GM11168 (cell line): ENCODE measurements around the gene ERMARD.

Experiments used
- in situ Hi-C: fragments of 300-500 bp; cut with MboI; formaldehyde crosslinking; loops from one replicate; pipeline ENCODE4 v1.12.0; 2022; ENCODE audit warnings: low sequenced_read_pairs; ENCODE audit not compliant: unreplicated experiment

Gene ERMARD

GRCh38 chr6:169751242-169752073 is at the start of gene ERMARD, which contains the start of gene DYNLT2:
TSS of gene ERMARD (plus strand) at chr6:169751622. CDS start at chr6:169751658, 36 bp downstream.
TSS of gene DYNLT2 (minus strand) at chr6:169751572. CDS start at chr6:169751458, 114 bp downstream.
- in situ Hi-C loops: no loop called here

- in situ Hi-C loops: no loop called here
Measured at GRCh38 chr6:169701954-169702839, 49.2 kb upstream of the ERMARD start, which contains the start of the genes C6orf120 and WDR27. TSS of gene C6orf120 (plus strand) at chr6:169702126. CDS start at chr6:169702460, 334 bp downstream. TSS of gene WDR27 (minus strand) at chr6:169702029. CDS start at chr6:169689005, 13,024 bp downstream.

- in situ Hi-C loops: no loop called here
Measured at GRCh38 chr6:169702840-169703246, 48.6 kb upstream of the ERMARD start.

- in situ Hi-C loops: no loop called here
Measured at GRCh38 chr6:169707772-169708171, 43.6 kb upstream of the ERMARD start.

GRCh38 chr6:169709293-169709692 is 42.1 kb upstream of the ERMARD start:
- in situ Hi-C loops: no loop called here

GRCh38 chr6:169710009-169710408 is 41.4 kb upstream of the ERMARD start:
- in situ Hi-C loops: loop anchor here (10.0 kb wide), 1 partner anchor 155 kb away; no protein-coding TSS in a partner anchor

- in situ Hi-C loops: loop anchor here (10.0 kb wide), 1 partner anchor 159 kb away; no protein-coding TSS in a partner anchor
Measured at GRCh38 chr6:169714178-169714577, 37.2 kb upstream of the ERMARD start.

GRCh38 chr6:169714595-169714994 is 36.8 kb upstream of the ERMARD start:
- in situ Hi-C loops: loop anchor here (10.0 kb wide), 1 partner anchor 160 kb away; no protein-coding TSS in a partner anchor

- in situ Hi-C loops: loop anchor here (10.0 kb wide), 1 partner anchor 164 kb away; no protein-coding TSS in a partner anchor
Measured at GRCh38 chr6:169719117-169719516, 32.3 kb upstream of the ERMARD start.

- in situ Hi-C loops: no loop called here
Measured at GRCh38 chr6:169720207-169720855, 31.1 kb upstream of the ERMARD start.

GRCh38 chr6:169722362-169723199 is 28.8 kb upstream of the ERMARD start:
- in situ Hi-C loops: no loop called here

GRCh38 chr6:169723200-169723909 is 28.1 kb upstream of the ERMARD start:
- in situ Hi-C loops: no loop called here

- in situ Hi-C loops: no loop called here
Measured at GRCh38 chr6:169723991-169724493, 27.4 kb upstream of the ERMARD start.

- in situ Hi-C loops: no loop called here
Measured at GRCh38 chr6:169724494-169725124, 26.8 kb upstream of the ERMARD start, which contains the start of gene PHF10. TSS of gene PHF10 (minus strand) at chr6:169724500. CDS start at chr6:169723931, 569 bp downstream.

GRCh38 chr6:169725125-169726048 is 26.0 kb upstream of the ERMARD start:
- in situ Hi-C loops: no loop called here

GRCh38 chr6:169726049-169726400 is 25.4 kb upstream of the ERMARD start:
- in situ Hi-C loops: no loop called here

GRCh38 chr6:169726963-169727362 is 24.5 kb upstream of the ERMARD start:
- in situ Hi-C loops: no loop called here
